HG03520 (cell line): Measurements from ENCODE around the gene ATXN1.

Source experiments
- ATAC-seq: cut with Tn5 transposase; IDR thresholded peaks from one replicate; pipeline ENCODE4 v1.9.1; 2021; ENCODE audit warnings: mild to moderate bottlenecking, moderate library complexity; ENCODE audit not compliant: unreplicated experiment

Gene ATXN1

DNA sequence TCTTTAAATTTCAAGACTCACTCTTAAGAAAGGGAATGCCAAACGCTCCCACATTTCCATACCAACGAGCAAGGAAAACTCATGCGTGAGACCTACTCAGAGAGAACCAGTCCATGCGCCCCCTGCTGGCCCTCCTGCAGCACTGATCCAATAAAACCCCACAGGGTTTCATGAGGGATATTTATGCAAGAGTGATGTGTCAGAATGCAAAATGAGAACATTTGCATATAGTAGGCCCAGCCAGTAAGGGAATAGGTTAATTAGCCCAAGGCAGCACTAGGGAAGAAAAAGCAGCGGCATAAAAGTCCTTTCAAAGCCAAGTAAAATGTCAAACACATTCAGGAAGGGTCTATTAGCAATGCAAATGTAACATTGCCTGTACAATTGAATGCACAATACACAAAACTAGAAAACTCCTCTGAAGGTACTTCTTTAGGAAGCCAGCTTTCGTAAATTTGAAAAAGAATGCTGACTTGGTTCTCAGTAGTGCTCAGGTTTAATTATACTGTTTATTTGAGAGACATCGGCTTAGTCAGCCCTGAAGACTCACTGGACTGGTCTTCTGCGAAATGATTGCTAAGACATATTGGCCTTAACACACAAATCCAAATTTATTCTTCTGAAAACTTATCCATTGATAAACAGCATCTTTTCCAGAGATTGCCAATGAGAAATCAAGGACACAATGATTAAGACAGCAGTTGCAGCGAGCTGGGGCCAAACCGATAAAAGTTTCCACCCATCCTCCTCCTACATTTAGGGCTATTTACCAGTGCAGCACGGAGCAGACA is 429.7 kb downstream of the ATXN1 start:
- ATAC-seq: peak; percentile 63

DNA sequence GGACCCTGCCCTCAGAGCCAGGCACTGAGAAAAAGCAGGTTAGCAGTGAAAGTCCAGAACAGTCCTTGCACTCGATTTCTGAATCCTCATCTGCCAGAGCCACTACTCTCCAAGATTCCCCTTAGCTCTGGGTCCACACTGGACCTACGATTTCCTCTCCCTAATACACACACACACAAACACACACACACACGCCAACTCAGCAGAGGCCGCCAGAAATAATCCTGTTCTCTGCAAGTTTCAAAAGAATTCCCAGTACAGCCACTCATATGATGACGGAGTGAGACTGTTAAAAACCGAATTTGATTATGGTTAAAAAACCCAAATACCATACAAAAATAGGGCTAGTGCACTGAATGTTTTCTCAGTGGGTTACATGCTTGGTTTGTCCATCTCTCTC is 432.0 kb downstream of the ATXN1 start:
- ATAC-seq: no peak

DNA sequence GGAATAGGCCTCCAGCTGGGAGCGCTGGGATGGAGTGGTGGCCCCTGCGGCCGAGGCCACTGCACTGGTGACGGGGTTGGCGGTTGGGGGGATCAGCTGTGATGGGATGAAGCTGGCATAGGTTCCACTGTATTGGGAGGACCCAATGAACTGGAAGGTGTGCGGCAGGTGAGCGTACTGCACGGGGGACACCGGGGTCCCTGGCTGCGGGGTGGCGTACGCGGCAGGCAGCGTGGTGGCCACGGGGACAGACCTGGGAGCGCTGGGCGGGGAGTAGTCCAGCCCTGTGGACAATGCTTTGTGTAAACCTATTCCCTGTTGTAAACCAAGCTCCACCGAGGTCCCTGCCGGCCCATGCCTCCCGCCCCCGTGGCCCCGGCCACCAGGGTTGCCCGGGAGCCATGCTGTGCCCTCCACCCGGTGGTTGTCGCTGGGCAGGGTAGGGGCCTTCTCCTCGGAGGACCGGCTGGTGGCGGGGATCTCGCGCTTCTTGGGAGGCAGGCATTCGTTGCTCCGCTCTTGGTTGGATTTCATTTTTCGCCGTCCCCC is 433.4 kb downstream of the ATXN1 start:
- ATAC-seq: no peak

DNA sequence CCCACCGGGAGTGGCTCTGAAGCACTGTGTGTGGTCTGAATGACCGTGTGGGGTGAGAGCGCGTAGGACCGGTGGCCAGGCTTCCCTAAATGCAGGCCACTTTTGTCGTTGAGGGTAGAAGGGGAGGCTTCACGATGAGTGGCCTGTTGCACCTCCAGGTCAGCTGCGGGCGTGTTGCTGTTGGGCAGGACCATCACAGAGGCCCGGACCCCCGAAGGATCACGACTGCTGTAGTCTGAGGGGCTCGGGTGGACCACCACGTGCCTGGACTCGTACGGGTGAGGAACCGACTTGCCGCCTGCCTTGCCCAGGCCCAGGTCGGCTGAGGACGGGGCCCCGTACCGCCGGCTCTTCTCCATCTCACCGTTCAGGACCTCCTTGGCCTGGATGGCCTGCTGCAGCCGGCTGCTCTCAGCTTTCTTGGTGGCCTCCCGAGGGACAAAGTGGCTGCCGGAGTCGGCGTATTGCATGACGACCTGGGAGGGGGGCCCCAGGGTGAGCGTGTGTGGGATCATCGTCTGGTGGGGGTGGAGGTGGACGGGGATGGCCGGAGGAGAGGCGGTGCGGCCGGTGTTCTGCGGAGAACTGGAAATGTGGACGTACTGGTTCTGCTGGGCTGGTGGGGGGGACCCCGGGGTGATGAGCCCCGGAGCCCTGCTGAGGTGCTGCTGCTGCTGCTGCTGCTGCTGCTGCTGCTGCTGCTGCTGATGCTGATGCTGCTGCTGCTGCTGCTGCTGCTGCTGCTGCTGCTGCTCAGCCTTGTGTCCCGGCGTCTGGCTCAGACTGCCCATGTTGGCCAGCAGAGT is 434.1 kb downstream of the ATXN1 start:
- ATAC-seq: no peak

DNA sequence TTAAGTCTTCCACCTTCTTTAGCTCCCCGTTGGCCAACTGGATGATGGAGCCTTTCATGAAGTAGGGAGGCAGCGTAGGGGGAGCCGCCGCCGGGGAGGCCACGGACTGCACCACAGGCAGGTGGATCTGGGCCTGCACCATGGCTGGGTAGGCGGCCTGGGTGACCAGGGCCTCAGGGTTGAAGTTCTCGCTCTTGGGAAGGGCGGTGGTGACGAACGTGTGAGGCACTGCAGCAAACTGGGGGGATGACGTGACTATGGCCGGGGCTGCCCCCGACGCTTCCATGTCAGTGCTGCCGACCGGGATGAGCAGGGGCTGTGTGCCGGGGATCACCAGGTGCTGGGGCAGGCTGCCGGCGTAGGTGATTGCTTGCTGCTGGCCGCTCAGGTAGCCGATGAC is 434.7 kb downstream of the ATXN1 start:
- no peak for ATAC-seq

DNA sequence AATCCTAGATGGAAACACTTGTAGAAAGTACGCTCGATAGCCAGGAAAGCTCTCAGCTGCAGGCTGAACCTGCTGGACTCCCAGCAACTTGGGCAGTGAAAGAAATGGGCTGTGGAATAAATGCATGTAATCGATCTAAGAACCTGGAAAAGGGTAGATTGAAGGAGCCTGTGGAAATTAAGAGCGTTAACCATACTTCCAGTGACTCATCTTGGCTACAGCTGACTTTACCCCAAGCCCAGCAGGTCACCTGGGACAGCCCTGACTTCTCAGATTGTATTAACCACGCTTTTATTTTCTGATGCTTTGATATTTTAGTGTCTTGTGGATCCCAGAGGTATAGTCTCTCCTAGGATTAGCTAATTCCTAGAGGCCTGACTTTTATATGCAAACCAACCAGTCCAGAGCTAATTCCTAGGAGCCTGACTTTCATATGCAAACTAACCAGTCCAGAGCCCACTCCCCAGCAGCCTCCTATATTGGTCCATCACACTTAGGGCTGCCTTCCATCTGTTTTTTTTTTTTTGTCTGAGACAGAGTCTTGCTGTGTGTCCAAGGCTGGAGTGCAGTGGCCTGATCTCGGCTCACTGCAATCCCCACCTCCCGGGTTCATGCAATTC is 436.5 kb downstream of the ATXN1 start:
- ATAC-seq: no peak

- ATAC-seq: no peak
Observed at GRCh38 chr6:16324184-16324583, 437.1 kb downstream of the ATXN1 start.

DNA sequence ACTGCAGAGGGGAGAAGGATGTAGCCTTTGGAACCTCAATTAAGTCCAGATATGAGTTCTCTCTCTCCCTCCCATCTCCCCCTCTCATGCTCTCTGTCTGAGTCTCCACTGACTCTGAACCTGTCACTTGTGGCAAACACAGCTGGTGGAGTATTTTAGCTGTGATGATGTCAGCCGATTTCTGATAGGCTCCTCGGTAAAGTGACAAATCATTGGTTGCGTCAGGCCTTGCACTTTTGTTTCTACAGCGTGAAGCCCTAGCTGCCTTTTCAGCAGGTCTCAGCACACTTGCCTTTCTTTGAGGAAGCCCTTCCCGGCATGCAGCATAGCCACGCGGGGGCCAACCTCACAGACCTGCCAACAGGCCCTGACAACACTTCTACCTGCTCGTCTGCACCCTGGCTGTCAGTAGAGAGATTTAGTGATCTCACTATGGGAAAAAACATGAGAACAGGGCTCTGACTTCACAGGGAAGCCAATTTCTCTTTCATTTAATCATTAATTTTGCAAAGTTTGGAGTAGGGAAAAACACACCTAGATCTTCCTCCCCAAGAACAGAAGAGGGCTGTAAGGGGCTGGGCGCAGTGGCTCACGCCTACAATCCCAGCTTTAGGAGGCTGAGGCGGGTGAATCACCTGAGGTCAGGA is 438.5 kb downstream of the ATXN1 start:
- peak; percentile 77 for ATAC-seq

DNA sequence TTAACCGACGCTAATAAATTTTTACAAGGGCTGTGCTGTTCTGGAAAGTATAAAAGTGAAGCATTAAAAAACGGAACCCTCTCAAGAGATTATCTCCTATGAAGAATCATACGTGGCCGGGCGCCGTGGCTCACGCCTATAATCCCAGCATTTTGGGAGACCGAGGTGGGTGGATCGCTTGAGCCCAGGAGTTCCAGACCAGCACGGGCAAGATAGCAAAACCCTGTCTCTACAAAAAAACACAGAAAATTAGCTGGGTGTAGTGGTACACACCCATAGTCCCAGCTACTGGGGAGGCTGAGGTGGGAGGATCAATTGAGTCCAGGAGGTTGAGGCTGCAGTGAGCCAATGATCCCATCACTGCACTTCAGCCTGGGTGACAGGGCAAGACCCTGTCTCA is 439.4 kb downstream of the ATXN1 start:
- ATAC-seq: no peak

- ATAC-seq: no peak
Observed at GRCh38 chr6:16321341-16321710, 439.9 kb downstream of the ATXN1 start.

GRCh38 chr6:16320533-16321340 is 440.5 kb downstream of the ATXN1 start:
- ATAC-seq: no peak

DNA sequence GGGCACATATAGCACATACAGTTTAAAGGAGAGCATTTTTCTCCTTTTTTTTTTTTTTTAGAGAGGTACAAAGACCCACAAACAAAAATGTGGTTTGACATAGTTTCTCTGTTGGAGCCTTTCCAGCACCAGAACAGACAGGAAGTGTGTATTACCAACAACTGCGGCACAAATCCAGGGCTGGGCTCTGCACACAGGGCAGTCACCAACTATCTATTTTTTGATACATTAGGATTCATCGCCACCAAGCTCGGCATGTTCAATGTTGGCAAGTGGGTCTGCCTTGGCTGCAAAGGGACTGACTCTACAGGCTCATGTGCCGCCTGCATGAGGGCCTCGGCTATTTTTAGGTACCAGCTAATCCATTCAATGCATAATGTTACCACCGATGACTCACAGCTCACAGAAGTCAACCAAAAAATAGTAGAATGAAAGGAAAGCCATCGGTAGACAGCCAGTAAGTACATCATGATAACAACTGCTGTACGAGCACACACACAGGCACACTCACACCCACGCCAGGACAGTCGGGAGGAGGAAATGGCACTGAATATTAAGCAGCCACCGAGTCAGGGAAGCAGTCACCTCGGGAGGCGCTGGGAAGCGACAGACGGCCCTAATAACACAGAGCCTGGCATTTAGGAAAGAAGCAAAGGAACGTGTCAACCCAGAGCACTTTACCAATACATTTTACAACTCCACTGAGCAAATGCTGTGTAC is 441.3 kb downstream of the ATXN1 start:
- ATAC-seq: peak; percentile 65

DNA sequence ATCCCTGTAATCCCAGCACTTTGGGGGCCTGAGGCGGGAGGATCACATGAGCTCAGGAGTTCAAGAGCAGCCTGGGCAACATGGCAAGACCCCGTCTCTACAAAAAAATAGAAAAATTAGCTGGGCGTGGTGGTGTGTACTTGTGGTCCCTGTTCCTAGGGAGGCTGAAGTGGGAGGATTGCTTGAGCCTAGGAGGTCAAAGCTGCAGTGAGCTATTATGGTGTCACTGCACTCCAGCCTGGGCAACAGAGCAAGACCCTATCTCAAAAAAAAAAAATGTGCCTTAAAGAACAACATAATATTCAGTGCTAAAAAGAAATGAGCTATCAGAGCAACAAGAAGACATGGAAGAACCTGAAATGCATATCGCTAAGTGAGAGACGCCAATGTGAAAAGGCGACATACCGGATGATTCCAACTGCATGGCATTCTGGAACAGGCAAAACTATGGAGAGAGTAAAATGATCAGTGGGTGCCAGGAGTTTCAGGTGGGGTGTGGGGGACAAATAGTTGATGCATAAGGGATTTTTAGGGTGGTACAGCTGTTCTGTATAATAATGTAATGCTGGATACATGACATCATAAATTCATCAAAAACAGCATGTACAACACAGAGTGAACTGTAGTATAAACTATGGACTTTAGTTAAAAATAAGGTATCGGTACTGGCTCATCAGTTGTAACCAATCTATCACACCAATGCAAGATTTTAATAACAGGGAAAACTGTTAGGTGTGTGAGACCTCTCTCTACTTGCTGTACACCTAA is 442.1 kb downstream of the ATXN1 start:
- ATAC-seq: no peak

GRCh38 chr6:16318538-16318937 is 442.7 kb downstream of the ATXN1 start:
- no peak for ATAC-seq

DNA sequence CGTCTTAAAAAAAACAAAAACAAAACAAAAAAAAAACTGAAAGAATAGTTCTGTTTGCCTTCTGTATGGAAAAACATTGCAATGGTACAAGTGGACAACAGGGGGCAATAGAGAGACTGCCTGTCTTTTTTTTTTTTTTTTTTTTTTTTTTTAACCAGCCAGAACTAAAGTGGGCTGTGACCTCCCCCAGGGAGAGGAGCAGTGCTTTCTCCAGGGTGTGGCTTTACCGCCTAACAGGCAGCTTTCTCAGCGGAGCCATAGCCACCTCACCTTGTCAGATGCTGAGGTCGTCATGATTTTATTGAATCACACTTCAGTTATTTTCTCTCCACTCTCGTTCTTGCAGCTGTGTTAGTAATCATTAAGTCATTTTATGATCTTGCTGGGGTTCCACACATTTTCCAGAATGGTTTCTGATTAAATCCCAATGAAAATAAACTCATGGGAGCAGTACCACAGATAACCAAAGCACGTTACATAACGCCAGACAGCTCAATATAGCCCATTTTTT is 444.5 kb downstream of the ATXN1 start:
- ATAC-seq: no peak

- ATAC-seq: no peak
Observed at GRCh38 chr6:16314296-16314695, 447.0 kb downstream of the ATXN1 start.

- no peak for ATAC-seq
Observed at GRCh38 chr6:16313732-16314131, 447.5 kb downstream of the ATXN1 start.

GRCh38 chr6:16311763-16312162 is 449.5 kb downstream of the ATXN1 start:
- no peak for ATAC-seq

DNA sequence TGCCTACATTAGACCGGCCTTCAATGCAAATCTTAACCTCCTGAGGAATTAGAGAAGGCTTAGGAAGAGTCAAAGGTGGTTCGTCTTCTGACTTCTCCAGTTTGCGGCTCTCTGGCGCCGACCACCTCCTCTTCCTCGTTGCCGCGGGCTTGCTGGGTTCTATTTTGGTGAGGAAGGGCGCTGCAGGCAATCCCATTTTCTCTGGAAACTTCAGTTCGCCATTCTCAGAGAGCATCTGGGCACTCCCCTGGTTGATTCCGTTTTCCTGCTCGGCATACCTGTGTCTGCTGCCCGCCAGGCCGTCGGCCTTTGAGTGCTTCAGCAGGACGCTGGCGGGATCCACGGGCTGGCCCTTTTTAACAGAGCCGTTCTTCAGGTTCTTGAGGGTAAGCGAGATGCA is 454.9 kb downstream of the ATXN1 start:
- ATAC-seq: no peak
